ENCODE data around the gene BCAS2. TPM values are rescaled to one million over a fixed set of nuclear protein-coding genes. Genes with fewer than 3 reads are reported as not detected.

Gene BCAS2
- total RNA-seq (10 to 100 TPM; 37.1 to 41.3 TPM), polyA plus RNA-seq (10 to 100 TPM; 90.0 to 100.0 (median 97.2) TPM), total RNA-seq (42.0 to 151 (median 71.5) reads per million in 6 experiments)

- Mint-ChIP-seq H3K4me1 (peaks cover 11 to 49% (median 39%) of the 10 kb centered on the region in 4 donors), H3K4me3 (peak within 1 kb of the TSS; percentile 90 to 99 (median 96)), H3K36me3 (peaks cover 0 to 30% (median 22%) of the 10 kb centered on the region in 3 donors), H3K27ac (peak within 1 kb of the TSS; percentile 96 to 100 (median 99)), H3K9me3 (peaks cover 0 to 12% (median 0%) of the 10 kb centered on the region in 9 donors), H3K27me3 (peaks cover 0 to 2% (median 0%) of the 10 kb centered on the region in 5 donors)
- POLR2A ChIA-PET = interaction anchor here (0.6 to 3.3 kb wide), 6 partner anchors 70 to 199 kb away, joined by 3 to 40 read pairs (median 4); partner anchors contain the start of genes CSDE1, SIKE1 and TRIM33
- DNase-seq (peak; percentile 77 to 98 (median 96)), ATAC-seq (peak; percentile 90 to 96)
These were observed at the start of gene BCAS2 for GRCh38 chr1:114581335-114582287. TSS of gene BCAS2 (minus strand) at chr1:114581615. CDS start at chr1:114581591, 24 bp downstream.

- Mint-ChIP-seq H3K27ac (no peak overlapping the region), H3K36me3 (peaks cover 8 to 15% (median 10%) of the 10 kb centered on the region in 3 donors), H3K4me1 (peaks cover 0 to 3% (median 0%) of the 10 kb centered on the region in 4 donors), H3K9me3 (peaks cover 0 to 18% (median 4%) of the 10 kb centered on the region in 9 donors), H3K4me3 (no peak overlapping the region), H3K27me3 (peaks cover 11 to 26% (median 19%) of the 10 kb centered on the region in 5 donors)
- POLR2A ChIA-PET = no interaction called here
- DNase-seq (no peak), ATAC-seq (no peak)
These were observed 45.7 kb upstream of the BCAS2 start for GRCh38 chr1:114627107-114627506.

- ATAC-seq (no peak), DNase-seq (no peak)
- no peak overlapping the region for H3K4me3 Mint-ChIP-seq
- no peaks in the 10 kb centered on the region for H3K4me1 Mint-ChIP-seq
- H3K27ac Mint-ChIP-seq = no peak overlapping the region
- peaks cover under 1 to 12% (median 3%) of the 10 kb centered on the region in 5 donors for H3K27me3 Mint-ChIP-seq
- peaks cover 0 to 12% (median 0%) of the 10 kb centered on the region in 3 donors for H3K36me3 Mint-ChIP-seq
- POLR2A ChIA-PET = interaction anchor here (0.5 kb wide), 1 partner anchor 519 kb away, joined by 3 read pairs; no protein-coding TSS in a partner anchor
- no peaks in the 10 kb centered on the region for H3K9me3 Mint-ChIP-seq
These were observed 41.9 kb upstream of the BCAS2 start for GRCh38 chr1:114623364-114623763.

GRCh38 chr1:114620419-114620818 lies 39.0 kb upstream of the BCAS2 start:
- no peaks in the 10 kb centered on the region for H3K9me3 Mint-ChIP-seq
- H3K27ac Mint-ChIP-seq = no peak overlapping the region
- DNase-seq = no peak
- no peak overlapping the region for H3K4me3 Mint-ChIP-seq
- POLR2A ChIA-PET = no interaction called here
- ATAC-seq = no peak
- peaks cover 0 to 6% (median 0%) of the 10 kb centered on the region in 5 donors for H3K27me3 Mint-ChIP-seq
- no peaks in the 10 kb centered on the region for H3K4me1 Mint-ChIP-seq
- peaks cover 0 to 29% (median 14%) of the 10 kb centered on the region in 3 donors for H3K36me3 Mint-ChIP-seq

GRCh38 chr1:114618606-114619005 lies 37.2 kb upstream of the BCAS2 start:
- POLR2A ChIA-PET = no interaction called here
- no peak for DNase-seq
- H3K27ac Mint-ChIP-seq = no peak overlapping the region
- no peaks in the 10 kb centered on the region for H3K4me1 Mint-ChIP-seq
- ATAC-seq = no peak
- H3K9me3 Mint-ChIP-seq = no peaks in the 10 kb centered on the region
- no peak overlapping the region for H3K4me3 Mint-ChIP-seq
- peaks cover 0 to 10% (median under 1%) of the 10 kb centered on the region in 5 donors for H3K27me3 Mint-ChIP-seq
- peaks cover 0 to 41% (median 20%) of the 10 kb centered on the region in 3 donors for H3K36me3 Mint-ChIP-seq

- H3K9me3 Mint-ChIP-seq = no peaks in the 10 kb centered on the region
- no peak for ATAC-seq
- peaks cover 0 to 14% (median 3%) of the 10 kb centered on the region in 5 donors for H3K27me3 Mint-ChIP-seq
- no peak for DNase-seq
- POLR2A ChIA-PET = interaction anchor here (0.7 kb wide), 1 partner anchor 116 kb away, joined by 4 read pairs; no protein-coding TSS in a partner anchor
- H3K4me3 Mint-ChIP-seq = no peak overlapping the region
- no peak overlapping the region for H3K27ac Mint-ChIP-seq
- peaks cover 0 to 26% (median 10%) of the 10 kb centered on the region in 3 donors for H3K36me3 Mint-ChIP-seq
- H3K4me1 Mint-ChIP-seq = no peaks in the 10 kb centered on the region
These were observed 29.3 kb upstream of the BCAS2 start for GRCh38 chr1:114610546-114611245.

- Mint-ChIP-seq H3K27ac (no peak overlapping the region), H3K27me3 (peaks cover 0 to 14% (median 4%) of the 10 kb centered on the region in 5 donors), H3K4me1 (no peaks in the 10 kb centered on the region), H3K9me3 (no peaks in the 10 kb centered on the region), H3K36me3 (peaks cover 0 to 22% (median 8%) of the 10 kb centered on the region in 3 donors), H3K4me3 (no peak overlapping the region)
- POLR2A ChIA-PET = no interaction called here
- DNase-seq (no peak), ATAC-seq (no peak)
These were observed 28.4 kb upstream of the BCAS2 start for GRCh38 chr1:114609826-114610225.

- POLR2A ChIA-PET = no interaction called here
- no peak for DNase-seq
- Mint-ChIP-seq H3K27me3 (peaks cover 0 to 17% (median 6%) of the 10 kb centered on the region in 5 donors), H3K27ac (no peak overlapping the region), H3K9me3 (peaks cover 0 to 2% (median 0%) of the 10 kb centered on the region in 9 donors), H3K4me3 (no peak overlapping the region), H3K36me3 (peaks cover 1 to 23% (median 10%) of the 10 kb centered on the region in 3 donors), H3K4me1 (no peaks in the 10 kb centered on the region)
- no peak for ATAC-seq
These were observed 27.6 kb upstream of the BCAS2 start for GRCh38 chr1:114609026-114609425.

- no peaks in the 10 kb centered on the region for H3K4me1 Mint-ChIP-seq
- DNase-seq (no peak), ATAC-seq (no peak)
- peaks cover 0 to 12% (median 0%) of the 10 kb centered on the region in 5 donors for H3K27me3 Mint-ChIP-seq
- no peak overlapping the region for H3K27ac Mint-ChIP-seq
- POLR2A ChIA-PET = no interaction called here
- H3K36me3 Mint-ChIP-seq = peaks cover 6 to 22% (median 13%) of the 10 kb centered on the region in 3 donors
- peaks cover 0 to 3% (median 0%) of the 10 kb centered on the region in 9 donors for H3K9me3 Mint-ChIP-seq
- no peak overlapping the region for H3K4me3 Mint-ChIP-seq
These were observed 25.8 kb upstream of the BCAS2 start for GRCh38 chr1:114607223-114607622.

GRCh38 chr1:114597949-114598348 lies 16.5 kb upstream of the BCAS2 start:
- H3K36me3 Mint-ChIP-seq = peaks cover 13 to 29% (median 14%) of the 10 kb centered on the region in 3 donors
- no peak overlapping the region for H3K4me3 Mint-ChIP-seq
- H3K9me3 Mint-ChIP-seq = no peaks in the 10 kb centered on the region
- POLR2A ChIA-PET = no interaction called here
- DNase-seq (no peak), ATAC-seq (no peak)
- no peak overlapping the region for H3K27ac Mint-ChIP-seq
- no peaks in the 10 kb centered on the region for H3K4me1 Mint-ChIP-seq
- H3K27me3 Mint-ChIP-seq = peaks cover 0 to 22% (median 5%) of the 10 kb centered on the region in 5 donors

GRCh38 chr1:114595602-114596001 lies 14.2 kb upstream of the BCAS2 start:
- POLR2A ChIA-PET = no interaction called here
- no peak for DNase-seq
- no peaks in the 10 kb centered on the region for H3K4me1 Mint-ChIP-seq
- H3K4me3 Mint-ChIP-seq = no peak overlapping the region
- H3K27me3 Mint-ChIP-seq = peaks cover 4 to 30% (median 9%) of the 10 kb centered on the region in 5 donors
- H3K36me3 Mint-ChIP-seq = peaks cover 16 to 27% (median 19%) of the 10 kb centered on the region in 3 donors
- no peak overlapping the region for H3K27ac Mint-ChIP-seq
- no peak for ATAC-seq
- no peaks in the 10 kb centered on the region for H3K9me3 Mint-ChIP-seq

GRCh38 chr1:114594046-114594445 lies 12.6 kb upstream of the BCAS2 start:
- ATAC-seq = no peak
- Mint-ChIP-seq H3K27me3 (peaks cover 4 to 31% (median 9%) of the 10 kb centered on the region in 5 donors), H3K4me3 (no peak overlapping the region), H3K27ac (no peak overlapping the region), H3K36me3 (peaks cover 16 to 24% (median 19%) of the 10 kb centered on the region in 3 donors), H3K9me3 (no peaks in the 10 kb centered on the region), H3K4me1 (no peaks in the 10 kb centered on the region)
- POLR2A ChIA-PET = no interaction called here
- DNase-seq = no peak

Measured in naive thymus-derived CD8-positive, alpha-beta T cell (primary cell).